OCI-LY3 (cell line): ENCODE results near the gene ALOXE3.

Experiments used
- H2AFZ ChIP-seq: fragments of 200-600, 300-600 bp; shearing (Covaris generic); 2 replicates; pipeline ENCODE4 v1.6.0; 2014; ENCODE audit warnings: antibody characterized with exemption, low read depth, low read length
- H3K27ac ChIP-seq: fragments of 200-600, 300-600 bp; sonication (generic); 2 replicates; pipeline ENCODE4 v1.5.1; 2014; ENCODE audit warnings: mild to moderate bottlenecking, low read length, moderate library complexity, mixed read lengths
- H3K27me3 ChIP-seq: fragments of 200-600, 300-600 bp; sonication (generic); 2 replicates; pipeline ENCODE4 v1.6.1; 2014; ENCODE audit warnings: low read depth, low read length, mixed read lengths
- H3K36me3 ChIP-seq: fragments of 200-600, 300-600 bp; sonication (generic); replicated peaks from 2 replicates; pipeline ENCODE3; 2014; ENCODE audit warnings: low read depth, low read length, mixed read lengths
- H3K4me1 ChIP-seq: fragments of 300-600, 200-600 bp; sonication (generic); 2 replicates; pipeline ENCODE4 v1.6.1; 2014; ENCODE audit warnings: low read length, mixed read lengths
- H3K4me2 ChIP-seq: fragments of 200-600, 300-600 bp; sonication (generic); 2 replicates; pipeline ENCODE4 v1.6.1; 2014; ENCODE audit warnings: low read length, mixed read lengths
- H3K4me3 ChIP-seq: fragments of 300-600, 200-600 bp; sonication (generic); 2 replicates; pipeline ENCODE4 v1.5.1; 2014; ENCODE audit warnings: antibody characterized with exemption, mild to moderate bottlenecking, low read length, moderate library complexity
- H3K79me2 ChIP-seq: fragments of 300-600, 200-600 bp; shearing (Covaris generic); 2 replicates; pipeline ENCODE4 v1.6.1; 2014; ENCODE audit warnings: mild to moderate bottlenecking, low read length, mixed read lengths
- H3K9ac ChIP-seq: fragments of 300-600, 200-600 bp; shearing (Covaris generic); 2 replicates; pipeline ENCODE4 v1.6.0; 2014; ENCODE audit warnings: mild to moderate bottlenecking, low read length, moderate library complexity
- H3K9me3 ChIP-seq: fragments of 200-600, 300-600 bp; shearing (Covaris generic); 2 replicates; pipeline ENCODE4 v1.6.1; 2014; ENCODE audit warnings: low read length, mixed read lengths; ENCODE audit not compliant: insufficient read depth
- H4K20me1 ChIP-seq: fragments of 200-600, 300-600 bp; sonication (generic); 2 replicates; pipeline ENCODE4 v1.6.1; 2016; ENCODE audit warnings: low read length, mixed read lengths; ENCODE audit not compliant: insufficient read depth
- CTCF ChIP-seq: fragments of 200-600, 300-600 bp; sonication (generic); IDR thresholded peaks from 2 replicates; pipeline ENCODE4 v1.5.1; 2014; ENCODE audit warnings: antibody characterized with exemption, low read length, low read depth
- EZH2phosphoT487 ChIP-seq: fragments of 200-600 bp; shearing (Covaris generic); IDR thresholded peaks from 2 replicates; pipeline ENCODE4 v1.6.1; 2018; ENCODE audit warnings: antibody characterized with exemption, mixed run types, low read depth

The ALOXE3 gene

GRCh38 chr17:8048736-8049135 is 69.6 kb downstream of the ALOXE3 start:
- H3K79me2 ChIP-seq, result no peaks in the 10 kb centered on the region
- no peak overlapping the region for H3K4me2 ChIP-seq
- H3K9ac ChIP-seq, result no peak overlapping the region
- no peaks in the 10 kb centered on the region for H3K4me1 ChIP-seq
- TF ChIP-seq EZH2phosphoT487 (no peak), CTCF (no peak)
- no peak overlapping the region for H2AFZ ChIP-seq
- H3K36me3 ChIP-seq, result no peaks in the 10 kb centered on the region
- no peaks in the 10 kb centered on the region for H4K20me1 ChIP-seq
- H3K9me3 ChIP-seq, result no peaks in the 10 kb centered on the region
- no peak overlapping the region for H3K4me3 ChIP-seq
- H3K27ac ChIP-seq, result no peak overlapping the region
- no peaks in the 10 kb centered on the region for H3K27me3 ChIP-seq

- H3K4me2 ChIP-seq, result no peak overlapping the region
- H3K9ac ChIP-seq, result no peak overlapping the region
- no peak for TF ChIP-seq EZH2phosphoT487
- no peak for TF ChIP-seq CTCF
Observed at GRCh38 chr17:8048236-8048635, 70.1 kb downstream of the ALOXE3 start.

GRCh38 chr17:8047769-8048110 is 70.6 kb downstream of the ALOXE3 start:
- Histone ChIP-seq H3K4me1 (no peaks in the 10 kb centered on the region), H3K27ac (no peak overlapping the region), H2AFZ (no peak overlapping the region), H3K79me2 (no peaks in the 10 kb centered on the region), H3K36me3 (no peaks in the 10 kb centered on the region), H3K9ac (no peak overlapping the region), H3K9me3 (no peaks in the 10 kb centered on the region), H3K4me3 (no peak overlapping the region), H3K27me3 (no peaks in the 10 kb centered on the region), H4K20me1 (no peaks in the 10 kb centered on the region), H3K4me2 (no peak overlapping the region)
- TF ChIP-seq EZH2phosphoT487 (no peak), CTCF (no peak)

More at GRCh38 chr17:8048236-8048635, 70.1 kb downstream of the ALOXE3 start:
- H3K4me3 ChIP-seq, result no peak overlapping the region
- H4K20me1 ChIP-seq, result no peaks in the 10 kb centered on the region
- H3K27me3 ChIP-seq, result no peaks in the 10 kb centered on the region
- no peaks in the 10 kb centered on the region for H3K4me1 ChIP-seq
- H3K79me2 ChIP-seq, result no peaks in the 10 kb centered on the region
- H3K27ac ChIP-seq, result no peak overlapping the region
- H3K36me3 ChIP-seq, result no peaks in the 10 kb centered on the region
- H3K9me3 ChIP-seq, result no peaks in the 10 kb centered on the region
- H2AFZ ChIP-seq, result no peak overlapping the region

GRCh38 chr17:8046929-8047768 is 71.2 kb downstream of the ALOXE3 start:
- Histone ChIP-seq H2AFZ (no peak overlapping the region), H4K20me1 (no peaks in the 10 kb centered on the region), H3K27ac (no peak overlapping the region), H3K36me3 (no peaks in the 10 kb centered on the region), H3K4me3 (no peak overlapping the region), H3K27me3 (no peaks in the 10 kb centered on the region), H3K9ac (no peak overlapping the region), H3K4me2 (no peak overlapping the region), H3K4me1 (no peaks in the 10 kb centered on the region), H3K9me3 (no peaks in the 10 kb centered on the region), H3K79me2 (no peaks in the 10 kb centered on the region)
- TF ChIP-seq CTCF, result no peak
- no peak for TF ChIP-seq EZH2phosphoT487
